ENCODE measurements around the gene SRD5A2. TPM values are rescaled to one million over a fixed set of nuclear protein-coding genes. Genes with fewer than 3 reads are reported as not detected.

The SRD5A2 gene
- total and polyA plus RNA-seq, 4 donors = 2.3 to 23.3 (median 2.9) TPM; not detected in 1

DNA sequence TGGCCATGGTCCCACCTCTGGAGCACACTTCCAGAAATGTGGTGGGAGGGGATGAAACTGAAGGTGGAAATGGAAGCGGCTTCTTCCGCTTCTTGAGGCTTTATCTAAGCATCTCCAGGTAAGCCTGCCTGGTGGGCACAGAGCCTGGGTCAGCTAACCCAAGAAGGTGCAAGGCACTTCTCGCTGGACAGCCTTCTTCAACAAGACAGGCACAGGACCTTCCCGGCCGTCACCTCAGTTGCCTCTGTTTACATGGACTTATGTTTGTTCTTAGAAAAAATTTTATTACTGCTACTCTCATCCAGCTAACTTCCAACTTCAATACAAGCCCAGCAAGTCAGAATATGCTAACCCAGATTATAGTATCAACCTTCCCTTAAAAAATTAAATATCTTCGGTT, 51.9 kb downstream of the SRD5A2 start (continued):
- TF ChIP-seq, protein P1, sequence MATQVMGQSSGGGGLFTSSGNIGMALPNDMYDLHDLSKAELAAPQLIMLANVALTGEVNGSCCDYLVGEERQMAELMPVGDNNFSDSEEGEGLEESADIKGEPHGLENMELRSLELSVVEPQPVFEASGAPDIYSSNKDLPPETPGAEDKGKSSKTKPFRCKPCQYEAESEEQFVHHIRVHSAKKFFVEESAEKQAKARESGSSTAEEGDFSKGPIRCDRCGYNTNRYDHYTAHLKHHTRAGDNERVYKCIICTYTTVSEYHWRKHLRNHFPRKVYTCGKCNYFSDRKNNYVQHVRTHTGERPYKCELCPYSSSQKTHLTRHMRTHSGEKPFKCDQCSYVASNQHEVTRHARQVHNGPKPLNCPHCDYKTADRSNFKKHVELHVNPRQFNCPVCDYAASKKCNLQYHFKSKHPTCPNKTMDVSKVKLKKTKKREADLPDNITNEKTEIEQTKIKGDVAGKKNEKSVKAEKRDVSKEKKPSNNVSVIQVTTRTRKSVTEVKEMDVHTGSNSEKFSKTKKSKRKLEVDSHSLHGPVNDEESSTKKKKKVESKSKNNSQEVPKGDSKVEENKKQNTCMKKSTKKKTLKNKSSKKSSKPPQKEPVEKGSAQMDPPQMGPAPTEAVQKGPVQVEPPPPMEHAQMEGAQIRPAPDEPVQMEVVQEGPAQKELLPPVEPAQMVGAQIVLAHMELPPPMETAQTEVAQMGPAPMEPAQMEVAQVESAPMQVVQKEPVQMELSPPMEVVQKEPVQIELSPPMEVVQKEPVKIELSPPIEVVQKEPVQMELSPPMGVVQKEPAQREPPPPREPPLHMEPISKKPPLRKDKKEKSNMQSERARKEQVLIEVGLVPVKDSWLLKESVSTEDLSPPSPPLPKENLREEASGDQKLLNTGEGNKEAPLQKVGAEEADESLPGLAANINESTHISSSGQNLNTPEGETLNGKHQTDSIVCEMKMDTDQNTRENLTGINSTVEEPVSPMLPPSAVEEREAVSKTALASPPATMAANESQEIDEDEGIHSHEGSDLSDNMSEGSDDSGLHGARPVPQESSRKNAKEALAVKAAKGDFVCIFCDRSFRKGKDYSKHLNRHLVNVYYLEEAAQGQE (IDR thresholded peaks at IDR 0.05) = no peak
- TF ChIP-seq HNF4A (conservative IDR thresholded peaks at IDR 0.05) (no peak), SP1 (IDR thresholded peaks at IDR 0.05) (no peak)
- TF ChIP-seq, protein P2, sequence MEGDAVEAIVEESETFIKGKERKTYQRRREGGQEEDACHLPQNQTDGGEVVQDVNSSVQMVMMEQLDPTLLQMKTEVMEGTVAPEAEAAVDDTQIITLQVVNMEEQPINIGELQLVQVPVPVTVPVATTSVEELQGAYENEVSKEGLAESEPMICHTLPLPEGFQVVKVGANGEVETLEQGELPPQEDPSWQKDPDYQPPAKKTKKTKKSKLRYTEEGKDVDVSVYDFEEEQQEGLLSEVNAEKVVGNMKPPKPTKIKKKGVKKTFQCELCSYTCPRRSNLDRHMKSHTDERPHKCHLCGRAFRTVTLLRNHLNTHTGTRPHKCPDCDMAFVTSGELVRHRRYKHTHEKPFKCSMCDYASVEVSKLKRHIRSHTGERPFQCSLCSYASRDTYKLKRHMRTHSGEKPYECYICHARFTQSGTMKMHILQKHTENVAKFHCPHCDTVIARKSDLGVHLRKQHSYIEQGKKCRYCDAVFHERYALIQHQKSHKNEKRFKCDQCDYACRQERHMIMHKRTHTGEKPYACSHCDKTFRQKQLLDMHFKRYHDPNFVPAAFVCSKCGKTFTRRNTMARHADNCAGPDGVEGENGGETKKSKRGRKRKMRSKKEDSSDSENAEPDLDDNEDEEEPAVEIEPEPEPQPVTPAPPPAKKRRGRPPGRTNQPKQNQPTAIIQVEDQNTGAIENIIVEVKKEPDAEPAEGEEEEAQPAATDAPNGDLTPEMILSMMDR (IDR thresholded peaks at IDR 0.05; ENCODE audit: low read depth, low read length, missing input control) = no peak

DNA sequence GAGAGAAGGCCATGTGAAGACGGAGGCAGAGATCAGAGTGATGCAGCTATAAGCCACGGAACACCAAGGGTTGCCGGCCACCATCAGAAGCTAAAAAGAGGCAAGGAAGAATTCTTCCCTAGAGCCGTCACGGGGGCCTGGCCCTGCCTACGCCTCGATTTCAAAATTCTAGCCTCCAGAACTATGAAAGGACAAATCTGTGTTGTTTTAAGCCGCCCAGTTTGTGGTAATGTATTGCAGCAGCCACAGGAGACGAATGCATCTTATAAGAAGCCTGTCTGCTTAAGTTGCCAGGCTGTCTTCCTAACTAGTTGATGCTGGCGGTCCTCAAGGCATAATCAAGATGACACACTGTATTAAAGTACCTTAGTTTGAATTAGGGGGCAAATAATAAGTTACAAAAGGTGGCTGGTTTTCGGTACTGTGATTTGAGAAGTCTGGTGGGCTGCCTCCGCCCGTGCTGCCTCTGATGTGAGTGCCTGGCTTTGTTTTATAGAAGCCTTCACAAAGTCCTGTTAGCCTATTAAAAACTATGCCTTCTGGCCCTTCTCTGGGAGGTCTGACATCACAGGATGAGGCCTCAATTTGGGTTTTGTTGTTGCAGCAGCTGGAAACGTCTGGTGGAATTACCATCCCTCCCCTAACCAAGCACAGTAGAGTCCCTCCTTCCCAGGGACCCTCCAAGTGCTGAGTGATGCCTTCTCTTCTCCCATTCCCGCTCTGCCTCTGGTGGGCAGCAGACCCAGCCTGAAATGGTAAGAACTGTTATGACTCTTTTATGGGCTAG, 53.6 kb downstream of the SRD5A2 start:
- H3K27ac ChIP-seq (ENCODE audit: low read depth in 1 of 2, low read length in 2 of 2) = no peak overlapping the region
- H3K4me1 ChIP-seq (ENCODE audit: control insufficient read depth in 4 of 4, insufficient read depth in 4 of 4, low read length in 3 of 4) = peaks cover 0 to 14% (median 3%) of the 10 kb centered on the region in 4 donors
- no peak overlapping the region for H3K4me3 ChIP-seq (ENCODE audit: low read depth in 1 of 3, low read length in 3 of 3)
- no peaks in the 10 kb centered on the region for H3K9me3 ChIP-seq (ENCODE audit: control insufficient read depth in 4 of 4, low read length in 3 of 4)
- 90% methylated on average over 15 of the region's 15 CpGs for WGBS
- no peak overlapping the region for H3K9ac ChIP-seq (ENCODE audit: low read depth in 1 of 2, low read length in 2 of 2)
- no peak for DNase-seq (ENCODE audit: low spot score)
- no peaks in the 10 kb centered on the region for H3K27me3 ChIP-seq (ENCODE audit: control insufficient read depth in 4 of 4, insufficient read depth in 4 of 4, low read length in 3 of 4)
- TF ChIP-seq FOXA1 (IDR thresholded peaks at IDR 0.05) (no peak), HNF4A (conservative IDR thresholded peaks at IDR 0.05) (no peak), EGR1 (IDR thresholded peaks at IDR 0.05; ENCODE audit: low read depth in 2 of 2) (no peak), SP1 (IDR thresholded peaks at IDR 0.05) (no peak), TAF1 (conservative IDR thresholded peaks at IDR 0.05) (no peak), HNF4G (IDR thresholded peaks at IDR 0.05) (no peak), RAD21 (IDR thresholded peaks at IDR 0.05) (no peak), JUND (IDR thresholded peaks at IDR 0.05) (no peak), GABPA (IDR thresholded peaks at IDR 0.05 in 1 of 2, conservative IDR thresholded peaks at IDR 0.05 in 1 of 2) (no peak), NR2F2 (IDR thresholded peaks at IDR 0.05) (no peak)
- TF ChIP-seq, protein P3, sequence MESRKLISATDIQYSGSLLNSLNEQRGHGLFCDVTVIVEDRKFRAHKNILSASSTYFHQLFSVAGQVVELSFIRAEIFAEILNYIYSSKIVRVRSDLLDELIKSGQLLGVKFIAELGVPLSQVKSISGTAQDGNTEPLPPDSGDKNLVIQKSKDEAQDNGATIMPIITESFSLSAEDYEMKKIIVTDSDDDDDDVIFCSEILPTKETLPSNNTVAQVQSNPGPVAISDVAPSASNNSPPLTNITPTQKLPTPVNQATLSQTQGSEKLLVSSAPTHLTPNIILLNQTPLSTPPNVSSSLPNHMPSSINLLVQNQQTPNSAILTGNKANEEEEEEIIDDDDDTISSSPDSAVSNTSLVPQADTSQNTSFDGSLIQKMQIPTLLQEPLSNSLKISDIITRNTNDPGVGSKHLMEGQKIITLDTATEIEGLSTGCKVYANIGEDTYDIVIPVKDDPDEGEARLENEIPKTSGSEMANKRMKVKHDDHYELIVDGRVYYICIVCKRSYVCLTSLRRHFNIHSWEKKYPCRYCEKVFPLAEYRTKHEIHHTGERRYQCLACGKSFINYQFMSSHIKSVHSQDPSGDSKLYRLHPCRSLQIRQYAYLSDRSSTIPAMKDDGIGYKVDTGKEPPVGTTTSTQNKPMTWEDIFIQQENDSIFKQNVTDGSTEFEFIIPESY (IDR thresholded peaks at IDR 0.05) = no peak
- TF ChIP-seq, protein P2 (IDR thresholded peaks at IDR 0.05; ENCODE audit: low read depth, low read length, missing input control) = no peak
- TF ChIP-seq, protein P4, sequence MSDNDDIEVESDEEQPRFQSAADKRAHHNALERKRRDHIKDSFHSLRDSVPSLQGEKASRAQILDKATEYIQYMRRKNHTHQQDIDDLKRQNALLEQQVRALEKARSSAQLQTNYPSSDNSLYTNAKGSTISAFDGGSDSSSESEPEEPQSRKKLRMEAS (IDR thresholded peaks at IDR 0.05) = no peak
- TF ChIP-seq, protein P5, sequence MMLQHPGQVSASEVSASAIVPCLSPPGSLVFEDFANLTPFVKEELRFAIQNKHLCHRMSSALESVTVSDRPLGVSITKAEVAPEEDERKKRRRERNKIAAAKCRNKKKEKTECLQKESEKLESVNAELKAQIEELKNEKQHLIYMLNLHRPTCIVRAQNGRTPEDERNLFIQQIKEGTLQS (IDR thresholded peaks at IDR 0.05) = no peak
- TF ChIP-seq, protein P1 (IDR thresholded peaks at IDR 0.05) = no peak
- H3K36me3 ChIP-seq (ENCODE audit: control insufficient read depth in 4 of 4, insufficient read depth in 3 of 4, low read depth in 1 of 4, low read length in 3 of 4) = peaks cover 0 to 40% (median 6%) of the 10 kb centered on the region in 4 donors
